ENCODE data around the gene THEMIS. TPM values are rescaled to one million over a fixed set of nuclear protein-coding genes. Genes with fewer than 3 reads are reported as not detected.
A peak's percentile ranks its signal among the peaks of the same experiment; 100 is the strongest.

THEMIS gene
- total RNA-seq, 4 donors from 2014 or later = 0.79 to 5.7 (median 1.2) TPM

- Histone ChIP-seq H3K27ac (no peak overlapping the region), H3K4me1 (no peaks in the 10 kb centered on the region), H3K9me3 (no peaks in the 10 kb centered on the region), H3K27me3 (no peaks in the 10 kb centered on the region), H3K4me3 (no peak overlapping the region), H3K36me3 (no peaks in the 10 kb centered on the region)
- no peak for DNase-seq
- intact Hi-C loops (cut with DNase I) = no loop called here
- TF ChIP-seq POLR2A (IDR thresholded peaks at IDR 0.05) = no peak
- TF ChIP-seq, protein P1, sequence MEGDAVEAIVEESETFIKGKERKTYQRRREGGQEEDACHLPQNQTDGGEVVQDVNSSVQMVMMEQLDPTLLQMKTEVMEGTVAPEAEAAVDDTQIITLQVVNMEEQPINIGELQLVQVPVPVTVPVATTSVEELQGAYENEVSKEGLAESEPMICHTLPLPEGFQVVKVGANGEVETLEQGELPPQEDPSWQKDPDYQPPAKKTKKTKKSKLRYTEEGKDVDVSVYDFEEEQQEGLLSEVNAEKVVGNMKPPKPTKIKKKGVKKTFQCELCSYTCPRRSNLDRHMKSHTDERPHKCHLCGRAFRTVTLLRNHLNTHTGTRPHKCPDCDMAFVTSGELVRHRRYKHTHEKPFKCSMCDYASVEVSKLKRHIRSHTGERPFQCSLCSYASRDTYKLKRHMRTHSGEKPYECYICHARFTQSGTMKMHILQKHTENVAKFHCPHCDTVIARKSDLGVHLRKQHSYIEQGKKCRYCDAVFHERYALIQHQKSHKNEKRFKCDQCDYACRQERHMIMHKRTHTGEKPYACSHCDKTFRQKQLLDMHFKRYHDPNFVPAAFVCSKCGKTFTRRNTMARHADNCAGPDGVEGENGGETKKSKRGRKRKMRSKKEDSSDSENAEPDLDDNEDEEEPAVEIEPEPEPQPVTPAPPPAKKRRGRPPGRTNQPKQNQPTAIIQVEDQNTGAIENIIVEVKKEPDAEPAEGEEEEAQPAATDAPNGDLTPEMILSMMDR (IDR thresholded peaks at IDR 0.05) = no peak
- 67 to 77% methylated on average over 3 of the region's 3 CpGs for WGBS, 2 donors
These were observed 151.8 kb downstream of the THEMIS start for GRCh38 chr6:127749095-127749494.

DNA sequence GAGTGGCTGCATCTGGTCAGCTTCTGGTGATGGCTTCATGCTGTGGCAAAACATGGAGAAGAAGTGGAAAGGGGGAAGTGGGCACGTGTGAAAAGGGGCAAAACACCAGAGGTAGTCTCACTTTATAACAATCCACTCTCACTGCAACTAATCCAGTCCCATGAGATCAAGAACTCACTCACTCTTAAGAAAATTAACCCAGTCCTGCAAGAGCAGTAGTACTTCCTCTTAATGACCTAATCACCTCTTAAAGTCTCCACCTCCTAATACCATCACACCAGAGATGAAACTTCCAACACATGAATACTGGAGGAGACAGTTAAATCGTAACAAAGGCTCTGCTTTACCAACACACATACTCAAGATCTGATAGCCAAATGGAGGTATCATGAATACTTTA lies 152.6 kb downstream of the THEMIS start:
- 58 to 66% methylated on average over 2 of the region's 2 CpGs for WGBS, 2 donors
- Histone ChIP-seq H3K36me3 (no peaks in the 10 kb centered on the region), H3K4me1 (no peaks in the 10 kb centered on the region), H3K27ac (no peak overlapping the region), H3K4me3 (no peak overlapping the region), H3K9me3 (no peaks in the 10 kb centered on the region), H3K27me3 (no peaks in the 10 kb centered on the region)
- intact Hi-C loops (cut with DNase I) = no loop called here
- DNase-seq = no peak
- TF ChIP-seq POLR2A (IDR thresholded peaks at IDR 0.05) = no peak
- TF ChIP-seq, protein P1 (IDR thresholded peaks at IDR 0.05) = no peak

GRCh38 chr6:127738423-127738822 lies 162.4 kb downstream of the THEMIS start:
- Histone ChIP-seq H3K36me3 (no peaks in the 10 kb centered on the region), H3K4me3 (no peak overlapping the region), H3K4me1 (no peaks in the 10 kb centered on the region), H3K27me3 (no peaks in the 10 kb centered on the region), H3K9me3 (no peaks in the 10 kb centered on the region), H3K27ac (no peak overlapping the region)
- intact Hi-C loops (cut with DNase I) = no loop called here
- WGBS, 2 donors = 69 to 86% methylated on average over 3 of the region's 3 CpGs
- TF ChIP-seq POLR2A (IDR thresholded peaks at IDR 0.05) = no peak
- TF ChIP-seq, protein P1 (IDR thresholded peaks at IDR 0.05) = no peak
- DNase-seq = no peak

DNA sequence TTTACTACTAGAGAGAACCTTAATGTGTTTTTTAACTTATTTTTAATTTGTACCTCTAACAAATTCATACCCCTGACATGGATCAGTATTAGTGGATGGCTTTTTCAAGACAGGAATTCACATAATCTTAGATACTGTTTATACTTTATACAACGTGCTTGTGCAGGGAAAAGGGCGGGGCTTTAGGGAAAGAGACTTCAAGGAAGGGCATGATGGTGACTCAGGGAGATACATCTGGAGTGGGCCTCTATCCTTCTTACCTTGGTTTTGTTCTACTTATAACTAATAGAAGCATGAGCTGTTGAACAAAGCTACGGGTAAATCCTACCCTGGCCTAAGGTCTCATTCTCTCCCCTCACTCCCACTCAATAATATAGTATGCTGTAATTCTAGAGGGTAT lies 163.1 kb downstream of the THEMIS start:
- DNase-seq = no peak
- Histone ChIP-seq H3K4me1 (no peaks in the 10 kb centered on the region), H3K9me3 (no peaks in the 10 kb centered on the region), H3K27ac (no peak overlapping the region), H3K4me3 (no peak overlapping the region), H3K36me3 (no peaks in the 10 kb centered on the region), H3K27me3 (no peaks in the 10 kb centered on the region)
- intact Hi-C loops (cut with DNase I) = no loop called here
- WGBS, 2 donors = 58 to 59% methylated on average over 3 of the region's 3 CpGs
- TF ChIP-seq, protein P1 (IDR thresholded peaks at IDR 0.05) = no peak
- no peak for TF ChIP-seq POLR2A (IDR thresholded peaks at IDR 0.05)

- Histone ChIP-seq H3K9me3 (no peaks in the 10 kb centered on the region), H3K4me3 (no peak overlapping the region), H3K27me3 (peaks cover 0 to 5% (median 0%) of the 10 kb centered on the region in 4 donors), H3K36me3 (no peaks in the 10 kb centered on the region), H3K4me1 (no peaks in the 10 kb centered on the region), H3K27ac (no peak overlapping the region)
- DNase-seq = no peak
- intact Hi-C loops (cut with DNase I) = no loop called here
- TF ChIP-seq, protein P1 (IDR thresholded peaks at IDR 0.05) = peak in 5 of 6 experiments; percentile 52 to 68 (median 60)
- TF ChIP-seq POLR2A (IDR thresholded peaks at IDR 0.05) = no peak
These were observed 163.8 kb downstream of the THEMIS start for GRCh38 chr6:127737009-127737486.

Data from esophagus squamous epithelium (tissue), 5 donors.